ENCODE data around the gene GTF2H1.

GTF2H1 gene

DNA sequence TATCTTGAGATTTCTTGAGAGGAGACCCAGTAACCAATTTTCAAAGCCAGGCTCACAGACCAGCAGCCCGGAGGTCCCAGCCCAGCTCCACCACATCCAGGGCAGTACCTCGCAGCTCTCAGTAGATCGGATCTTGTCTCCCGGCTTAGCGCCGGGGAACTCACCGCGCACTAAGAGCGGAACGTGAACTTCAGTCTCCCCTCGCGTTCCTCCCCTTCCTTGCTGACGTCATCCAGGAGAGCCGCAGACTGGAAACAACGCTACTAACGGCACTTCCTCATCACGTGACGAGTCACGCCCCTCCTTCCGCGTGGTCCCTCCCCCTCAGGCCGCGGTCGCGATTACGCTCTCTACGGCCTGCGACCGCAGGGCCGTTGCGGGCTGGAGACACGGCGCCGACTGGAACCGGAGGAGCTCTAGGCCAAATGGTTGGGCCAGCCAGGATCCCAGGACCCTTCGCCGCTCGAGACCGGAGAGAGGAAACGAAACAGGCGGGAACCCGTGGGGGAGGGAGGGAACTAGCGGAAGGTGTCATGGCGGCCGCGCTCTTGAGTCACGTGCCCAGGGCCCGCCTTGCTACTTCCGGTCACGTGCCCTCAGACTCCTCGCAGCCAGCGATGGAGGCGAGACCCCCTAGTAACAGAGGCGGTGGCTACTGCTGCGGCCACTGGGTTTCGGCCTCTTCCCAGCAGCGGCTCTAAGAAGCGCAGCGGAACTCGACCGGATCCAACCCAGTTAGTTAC, at the start of gene GTF2H1, which contains the start of gene HPS5:
TSS of gene GTF2H1 (plus strand) at position 599 of the 743 bp plus-strand sequence. CDS start 10,508 bp downstream, outside the sequence.
TSS of gene HPS5 (minus strand) at position 172 of the 743 bp plus-strand sequence. CDS start 4,282 bp downstream, outside the sequence.
- DNase-seq = peak; percentile 93

DNA sequence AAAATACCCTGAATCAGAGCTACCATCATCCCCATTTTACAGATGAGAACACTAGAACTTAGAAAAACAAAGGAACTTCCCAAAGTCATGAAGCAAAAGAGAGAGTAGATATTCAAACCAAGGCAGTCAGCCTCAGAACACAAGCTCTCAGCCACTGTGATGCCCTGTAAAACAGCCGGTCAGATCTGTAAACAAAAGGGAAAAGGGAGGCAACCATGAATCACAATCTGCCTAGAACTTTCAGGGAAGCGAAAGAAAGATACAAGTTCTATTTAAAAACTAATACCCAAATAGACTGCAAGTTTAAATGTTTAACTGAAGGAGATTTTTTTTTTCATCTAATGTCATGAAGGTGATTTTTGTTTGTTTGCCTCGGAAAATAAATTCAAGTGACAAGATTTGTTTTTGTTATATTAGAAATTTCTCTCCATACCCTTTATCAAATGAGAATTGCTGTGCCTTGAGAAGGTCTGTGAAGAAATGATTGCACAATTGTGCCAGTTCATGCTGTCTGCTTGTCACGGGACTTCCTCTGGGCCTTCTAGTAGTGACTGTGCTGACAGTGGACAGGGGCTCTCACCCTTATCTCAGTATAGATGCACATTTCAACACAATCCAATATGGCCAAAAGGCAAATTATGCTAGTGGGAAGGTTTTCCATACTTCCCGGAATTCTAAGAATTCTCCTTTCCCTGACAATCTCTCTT, 44.6 kb upstream of the GTF2H1 start:
- no peak for DNase-seq

DNA sequence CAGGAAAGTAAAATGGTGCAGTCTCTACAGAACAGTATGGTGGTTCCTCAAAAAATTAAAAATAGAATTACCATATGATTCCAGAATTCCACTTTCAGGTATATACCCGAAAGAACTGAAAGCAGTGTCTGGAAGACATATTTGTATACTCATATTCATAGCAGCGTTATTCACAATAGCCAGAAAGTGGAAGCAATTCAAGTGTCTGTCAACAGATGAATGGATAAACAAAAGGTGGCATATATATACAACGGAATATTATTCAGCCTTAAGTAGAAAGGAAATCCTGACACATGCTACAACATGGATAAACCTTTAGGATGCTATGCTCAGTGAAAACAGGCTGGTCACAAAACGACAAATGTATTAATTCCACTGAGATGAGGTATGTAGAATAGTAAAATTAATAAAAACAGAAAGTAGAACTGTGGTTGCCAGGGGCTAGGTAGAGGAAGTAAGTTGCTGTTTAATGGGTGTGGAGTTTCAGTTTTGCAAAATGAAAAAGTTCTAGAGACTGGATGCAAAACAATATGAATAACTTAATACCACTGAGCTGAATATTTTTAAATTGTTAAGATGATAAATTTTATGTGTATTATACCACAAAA, 41.8 kb upstream of the GTF2H1 start:
- no peak for DNase-seq

DNA sequence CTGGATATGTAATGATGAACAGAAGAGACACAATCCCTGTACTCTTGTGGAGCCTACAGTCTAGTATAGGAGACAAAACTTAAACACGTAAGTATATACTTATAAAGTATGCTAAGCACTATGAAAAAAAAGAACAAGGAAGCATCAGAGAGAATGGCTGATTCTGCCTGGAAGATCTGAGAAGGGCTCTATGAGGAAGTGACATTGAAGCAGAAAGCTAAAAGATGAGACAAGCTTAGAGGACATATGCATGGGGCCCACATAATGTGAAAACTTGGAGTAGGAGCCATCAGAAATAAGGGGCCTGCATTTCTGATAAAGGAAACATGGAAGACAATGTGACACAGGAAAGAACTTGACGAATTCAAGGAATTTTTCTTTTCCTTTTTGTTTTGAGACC, 39.7 kb upstream of the GTF2H1 start:
- DNase-seq = no peak

DNA sequence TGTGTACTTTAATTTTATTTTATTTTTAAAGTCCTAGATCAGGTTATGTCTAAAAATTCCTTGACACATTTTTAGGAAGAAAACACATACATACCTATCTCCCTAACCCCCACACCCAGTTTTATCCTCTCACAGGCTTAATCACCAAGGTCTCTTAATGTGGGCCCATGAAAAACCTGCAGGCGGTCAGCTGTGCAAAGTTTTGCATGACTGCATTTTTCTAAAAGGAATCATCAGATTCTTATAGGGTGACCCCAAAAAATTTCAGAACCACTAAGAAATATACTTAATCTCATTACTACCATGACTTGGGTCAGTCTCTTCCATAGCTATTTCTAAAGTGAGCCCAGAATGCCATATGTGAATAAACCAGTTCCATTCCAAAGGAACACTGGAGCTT, 36.5 kb upstream of the GTF2H1 start:
- no peak for DNase-seq

DNA sequence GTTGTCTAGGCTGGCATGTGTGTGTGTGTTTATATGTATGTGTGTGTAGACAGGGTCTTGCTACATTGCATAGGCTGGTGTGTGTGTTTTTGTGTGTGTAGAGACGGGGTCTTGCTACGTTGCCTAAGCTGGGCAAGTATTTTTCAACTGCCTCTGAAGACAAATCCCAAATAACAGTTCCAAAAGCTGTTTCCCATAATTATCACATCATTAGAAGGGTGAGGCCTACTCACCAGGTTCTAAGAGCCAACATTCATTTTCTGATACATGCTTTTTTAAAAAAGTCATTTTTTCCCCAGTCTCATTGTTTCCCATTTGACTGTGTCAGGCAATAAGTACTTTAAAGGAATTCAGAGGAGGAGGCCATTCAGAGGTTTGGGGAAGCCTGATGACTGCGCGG, 33.5 kb upstream of the GTF2H1 start:
- DNase-seq = no peak

DNA sequence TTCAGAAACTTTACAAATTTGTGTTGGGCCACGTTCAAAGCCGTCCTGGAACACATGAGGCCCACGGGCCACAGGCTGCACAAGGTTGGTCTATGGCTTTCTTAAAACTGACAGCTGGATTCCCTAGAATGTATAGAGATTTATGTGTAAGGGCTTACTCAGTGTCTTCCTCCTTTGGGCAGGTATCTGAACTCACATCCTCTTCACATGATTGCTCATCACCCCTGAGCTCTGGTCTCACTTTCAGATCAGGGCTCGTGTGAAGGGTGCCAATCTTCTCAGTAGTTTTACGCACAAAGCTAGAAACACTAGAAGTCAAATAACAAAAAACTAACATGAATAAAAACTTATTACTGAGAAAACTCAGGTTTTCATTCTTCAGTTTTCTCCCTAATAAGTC, 27.5 kb upstream of the GTF2H1 start:
- DNase-seq = no peak

DNA sequence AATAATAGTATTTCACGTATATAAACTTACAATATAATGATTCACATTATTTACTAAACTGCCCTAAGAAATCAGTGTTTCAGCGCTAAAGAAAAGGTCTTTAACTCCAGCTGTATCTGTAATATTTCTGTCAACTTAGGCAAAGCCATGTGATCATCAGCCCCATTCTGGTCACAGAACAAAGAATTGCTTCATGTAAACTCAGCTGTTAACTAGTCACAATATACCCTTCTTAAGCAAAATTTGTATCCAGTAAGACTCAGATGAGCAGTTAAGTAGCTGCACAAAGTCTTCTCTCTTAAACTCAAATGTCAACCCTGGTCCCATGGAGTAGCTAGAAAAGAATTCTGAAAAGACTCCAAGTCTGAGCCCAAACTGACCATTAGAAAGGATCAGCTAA, 27.1 kb upstream of the GTF2H1 start:
- no peak for DNase-seq

DNA sequence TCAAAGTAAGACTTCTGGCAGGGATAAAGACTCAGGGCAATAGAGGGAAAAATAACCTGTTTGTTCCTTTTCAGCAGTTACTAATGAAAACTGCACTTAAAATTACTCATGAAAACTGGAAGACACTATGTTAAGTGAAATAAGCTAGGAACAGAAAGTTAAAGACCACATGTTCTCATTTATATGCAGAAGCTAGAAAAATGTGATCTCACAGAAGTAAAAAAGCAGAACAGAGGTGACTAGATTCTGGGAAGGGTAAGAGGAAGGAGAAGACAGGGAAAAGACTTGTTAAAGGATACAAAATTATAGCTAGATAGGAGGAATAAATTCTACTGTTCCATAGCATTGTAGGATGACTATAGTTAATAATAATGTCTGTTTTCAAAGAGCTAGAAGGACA, 22.6 kb upstream of the GTF2H1 start:
- no peak for DNase-seq

DNA sequence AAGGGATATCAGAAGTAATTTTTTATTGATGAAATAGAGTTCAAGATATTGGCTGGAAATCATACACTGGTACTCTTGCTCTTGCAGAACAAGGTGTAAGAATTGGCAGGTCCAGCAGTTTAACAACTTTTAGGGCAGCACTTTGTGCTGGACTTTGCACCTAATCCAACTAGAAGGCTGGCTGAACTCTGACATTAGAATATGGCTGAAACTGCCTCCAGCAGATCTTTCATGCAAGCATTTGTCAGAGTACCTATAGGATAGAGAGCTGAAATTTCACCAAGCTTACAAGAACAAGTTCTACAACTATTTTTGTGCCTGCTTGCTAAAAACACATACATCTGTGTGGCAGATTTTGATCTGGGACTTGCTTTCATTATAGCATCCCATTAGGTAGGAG, 17.6 kb upstream of the GTF2H1 start:
- DNase-seq = no peak

DNA sequence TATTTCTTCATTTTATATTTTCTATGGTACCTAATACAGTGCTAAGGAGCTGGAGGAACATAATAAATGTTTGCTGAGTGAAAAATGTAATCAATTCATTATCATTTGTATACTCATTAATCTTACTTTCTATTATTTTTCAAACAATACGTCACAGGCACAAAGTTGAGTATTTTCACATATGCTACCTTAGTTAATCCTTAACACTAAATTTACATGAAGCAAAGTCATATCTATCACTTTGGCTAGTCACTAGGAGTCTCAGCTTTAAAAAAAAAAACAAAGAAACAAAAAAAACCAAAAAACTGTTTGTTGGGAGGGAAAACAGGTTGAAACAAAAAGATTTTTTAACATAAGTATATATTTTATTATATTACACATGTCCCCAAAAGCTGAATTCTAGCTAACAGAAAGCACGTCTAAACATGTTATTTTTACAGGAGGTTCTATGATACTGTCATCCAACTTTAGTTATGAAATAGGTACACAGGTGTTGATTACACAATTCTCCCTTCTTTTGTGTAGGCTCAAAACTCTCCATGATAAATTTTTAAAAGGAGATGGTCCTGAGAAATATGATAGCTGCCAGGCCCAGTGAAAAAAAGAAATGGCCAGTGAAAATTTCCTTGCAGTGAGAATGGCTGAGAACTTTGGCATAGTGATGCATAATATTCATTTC, 14.8 kb upstream of the GTF2H1 start:
- DNase-seq = no peak

DNA sequence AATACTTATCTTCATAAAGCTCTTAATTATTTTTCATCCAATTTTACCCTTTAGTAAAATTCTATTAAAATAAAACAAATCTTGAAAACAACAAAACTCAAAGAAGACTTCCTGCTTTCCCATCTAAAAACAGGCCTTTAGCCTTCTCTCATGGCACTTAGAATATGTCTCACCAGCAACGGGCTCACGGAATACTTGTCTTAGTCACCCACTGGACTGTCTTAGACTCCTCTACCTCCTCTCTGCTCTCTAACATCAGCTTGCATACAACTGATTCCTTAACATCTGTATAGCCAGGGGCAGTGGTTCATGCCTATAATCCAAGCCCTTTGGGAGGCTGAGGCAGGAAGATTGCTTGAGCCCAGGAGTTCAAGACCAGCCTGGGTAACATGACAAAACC, 14.1 kb upstream of the GTF2H1 start:
- DNase-seq = no peak

DNA sequence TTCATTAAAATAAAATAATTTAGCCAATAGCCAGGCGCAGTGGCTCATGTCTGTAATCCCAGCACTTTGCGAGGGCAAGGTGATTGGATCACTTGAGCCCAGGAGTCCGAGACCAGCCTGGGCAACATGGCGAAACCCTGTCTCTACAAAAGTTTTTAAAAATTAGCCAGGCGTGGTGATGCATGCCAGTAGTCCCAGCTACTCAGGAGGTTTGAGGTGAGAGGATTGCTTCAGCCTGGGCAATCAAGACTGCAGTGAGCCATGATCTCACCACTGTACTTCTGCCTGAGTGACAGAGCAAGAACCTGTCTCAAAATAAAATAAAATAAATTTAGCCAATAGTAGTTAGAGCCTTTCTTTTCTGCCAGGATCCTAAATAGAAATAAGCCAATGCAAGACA, 12.7 kb upstream of the GTF2H1 start:
- DNase-seq = no peak

DNA sequence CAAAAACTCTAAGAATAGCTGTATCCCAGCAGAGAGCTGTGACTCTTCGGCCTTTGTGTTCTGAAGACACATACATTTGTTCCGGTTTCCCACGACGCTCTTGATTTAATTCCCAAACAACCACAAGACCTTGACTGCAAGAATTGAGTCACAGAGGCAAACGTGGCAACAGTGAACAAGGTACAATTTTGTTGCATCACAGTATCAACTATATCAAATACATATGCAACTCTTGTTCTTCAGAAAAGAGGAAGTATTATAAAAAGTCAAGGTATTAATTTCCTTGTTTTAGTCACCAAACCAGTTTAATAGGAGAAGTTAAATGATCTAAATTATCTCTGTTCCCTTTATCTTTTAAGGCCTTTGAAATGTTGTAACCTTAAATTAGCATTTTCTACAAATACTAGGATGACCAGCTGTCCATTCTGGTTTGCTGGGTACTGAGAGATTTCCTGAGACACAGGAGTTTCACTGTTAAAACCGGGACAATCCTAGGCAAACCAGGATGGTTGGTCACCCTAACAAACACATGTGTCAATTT, 11.5 kb upstream of the GTF2H1 start:
- no peak for DNase-seq

DNA sequence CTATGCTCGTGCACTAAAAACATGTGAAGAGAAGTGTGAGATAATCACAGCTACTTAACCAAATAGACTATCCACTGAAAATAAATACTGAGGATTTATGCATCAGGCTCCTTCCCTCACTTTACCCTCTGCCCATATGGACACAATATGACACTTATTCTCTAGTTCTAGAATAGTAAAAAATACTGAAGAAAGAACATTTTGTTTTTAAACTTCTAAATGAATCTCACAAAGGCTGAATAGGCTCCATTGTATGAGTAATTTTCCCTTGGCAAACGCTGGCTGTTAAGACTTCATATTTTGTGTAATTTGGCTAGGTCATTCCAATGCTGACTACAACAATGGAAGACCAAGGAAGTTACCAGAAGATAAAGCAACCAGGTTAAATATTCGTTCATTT, 10.4 kb upstream of the GTF2H1 start:
- no peak for DNase-seq

DNA sequence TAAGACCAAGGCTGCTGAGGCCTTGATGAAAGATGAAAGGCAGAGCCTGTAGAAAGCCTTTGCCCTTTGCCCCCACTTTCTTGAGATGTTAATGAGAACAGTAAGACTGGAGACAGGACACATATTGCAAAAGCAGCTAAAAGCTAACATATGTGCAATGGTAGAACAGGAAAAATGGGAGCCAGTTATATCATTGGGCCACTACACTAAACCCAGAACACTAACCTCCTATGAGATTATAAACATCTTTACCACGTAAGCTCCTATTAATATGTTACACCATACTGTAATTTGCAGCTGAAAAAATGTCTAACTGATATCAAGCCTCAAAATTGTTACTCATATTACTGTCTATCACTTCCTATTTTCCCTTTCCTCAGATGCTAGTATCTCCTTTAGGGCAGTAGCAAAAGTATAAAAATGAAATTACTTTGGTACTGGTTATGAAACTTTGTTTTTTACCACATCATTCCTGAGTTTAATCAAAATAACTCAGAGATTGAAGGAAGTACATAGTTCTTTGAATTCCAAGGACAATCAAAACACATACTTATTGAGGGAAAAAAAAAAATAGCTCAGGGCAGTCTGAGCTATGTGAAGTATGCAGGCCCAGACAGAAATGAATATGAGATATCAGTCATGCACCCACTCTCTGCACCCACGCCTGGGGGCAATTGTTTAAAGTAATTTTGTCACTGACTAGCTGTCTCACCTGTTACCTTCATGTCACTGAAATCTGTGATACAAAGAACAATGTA, 9.5 kb upstream of the GTF2H1 start:
- DNase-seq = no peak

DNA sequence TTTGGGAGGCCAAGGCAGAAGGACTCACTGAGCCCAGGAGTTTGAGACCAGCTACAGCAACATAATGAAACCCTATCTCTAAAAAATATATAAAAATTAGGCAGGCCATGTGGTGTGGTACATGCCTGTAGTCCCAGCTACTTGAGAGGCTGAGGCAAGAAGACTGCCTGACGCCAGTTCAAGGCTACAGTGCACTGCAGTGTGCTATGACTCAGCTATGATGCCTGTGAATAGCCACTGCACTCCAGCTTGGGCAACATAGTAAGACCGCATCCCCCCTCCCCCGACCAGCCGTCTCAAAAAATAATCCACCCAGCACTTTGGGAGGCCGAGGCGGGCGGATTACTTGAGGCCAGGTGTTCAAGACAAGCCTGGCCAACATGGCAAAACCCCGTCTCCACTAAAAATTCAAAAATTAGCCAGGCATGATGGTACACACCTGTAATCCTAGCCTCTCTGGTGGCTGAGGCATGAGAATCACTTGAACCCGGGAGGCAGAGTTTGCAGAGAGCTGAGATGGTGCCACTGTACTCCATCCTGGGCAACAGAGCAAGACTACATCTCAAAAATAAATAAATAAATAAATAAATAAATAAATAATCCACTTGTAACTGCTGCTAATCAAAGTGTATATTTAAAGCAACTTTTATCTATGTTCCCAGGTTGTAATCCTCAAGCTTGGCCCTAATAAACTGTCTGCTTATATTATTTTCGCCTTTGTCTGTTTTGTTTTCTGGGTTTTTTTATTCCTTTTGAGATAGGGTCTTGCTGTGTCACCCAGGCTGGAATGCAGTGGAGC, 8.2 kb upstream of the GTF2H1 start:
- DNase-seq = no peak

DNA sequence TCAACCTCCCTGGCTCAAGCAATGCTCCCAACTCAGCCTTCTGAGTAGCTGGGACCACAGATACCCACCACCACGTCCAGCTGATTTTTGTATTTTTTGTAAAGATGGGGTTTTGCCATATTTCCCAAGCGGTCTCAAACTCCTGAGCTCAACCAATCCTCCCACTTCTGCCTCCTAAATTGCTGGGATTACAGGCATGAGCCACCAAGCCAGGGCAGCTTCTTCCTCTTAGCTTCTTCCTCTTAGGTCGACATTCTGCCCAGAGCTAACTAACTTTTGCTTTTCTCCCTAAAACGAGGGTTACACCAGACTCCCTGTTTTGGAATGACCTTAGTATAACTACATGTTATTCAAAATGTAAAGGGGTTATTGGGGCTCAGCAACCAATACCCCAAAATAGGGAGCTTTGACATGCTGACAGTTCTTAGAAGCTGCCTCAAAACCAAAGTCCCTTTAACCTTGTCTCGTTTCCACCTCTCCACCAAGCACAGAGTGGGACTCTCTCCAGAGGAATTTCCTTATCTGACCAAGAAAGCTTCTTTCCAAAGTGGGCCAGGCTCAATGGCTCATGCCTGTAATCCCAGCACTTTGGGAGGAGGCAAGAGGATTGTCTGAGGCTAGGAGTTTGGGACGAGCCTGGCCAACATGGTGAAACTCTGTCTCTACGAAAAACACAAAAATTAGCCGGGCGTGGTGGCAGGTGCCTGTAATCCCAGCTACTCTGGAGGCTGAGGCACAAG, 7.4 kb upstream of the GTF2H1 start:
- DNase-seq = no peak

DNA sequence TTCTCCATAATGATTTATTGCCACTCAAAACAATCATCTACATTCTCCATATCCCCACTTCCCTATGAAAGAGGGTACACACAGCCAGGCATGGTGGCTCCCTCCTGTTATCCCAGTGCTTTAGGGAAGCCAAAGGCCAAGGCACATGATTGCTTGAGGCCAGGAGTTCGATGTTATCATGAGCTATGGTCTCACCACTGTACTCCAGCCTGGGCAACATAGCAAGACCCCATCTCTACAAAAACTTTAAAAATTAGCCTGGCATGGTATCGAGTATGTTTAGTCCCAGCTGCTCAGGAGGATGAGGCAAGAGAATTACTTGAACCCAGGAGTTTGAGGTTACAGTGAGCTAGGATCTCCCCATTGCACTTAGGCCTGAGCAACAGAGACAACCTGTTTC, 6.5 kb upstream of the GTF2H1 start:
- no peak for DNase-seq

DNA sequence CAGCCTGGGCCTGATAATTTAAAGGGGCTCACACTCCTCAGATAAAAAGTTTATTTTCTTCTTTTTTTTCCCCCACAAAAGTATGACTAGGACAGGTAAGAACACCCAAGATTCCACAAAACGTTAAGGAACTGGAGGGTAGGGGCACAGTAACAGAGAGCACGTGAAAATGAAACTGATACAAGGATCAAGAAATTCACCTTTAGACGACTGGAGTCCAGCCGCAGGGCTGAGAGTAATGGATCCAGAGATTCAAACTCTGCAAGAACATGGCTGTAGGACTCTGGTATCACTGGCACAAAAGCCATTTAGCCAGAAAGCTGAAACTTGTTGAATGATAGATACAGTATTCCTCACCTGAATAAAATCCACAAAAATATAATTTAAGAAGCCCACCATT, 4.8 kb upstream of the GTF2H1 start:
- DNase-seq = no peak

DNA sequence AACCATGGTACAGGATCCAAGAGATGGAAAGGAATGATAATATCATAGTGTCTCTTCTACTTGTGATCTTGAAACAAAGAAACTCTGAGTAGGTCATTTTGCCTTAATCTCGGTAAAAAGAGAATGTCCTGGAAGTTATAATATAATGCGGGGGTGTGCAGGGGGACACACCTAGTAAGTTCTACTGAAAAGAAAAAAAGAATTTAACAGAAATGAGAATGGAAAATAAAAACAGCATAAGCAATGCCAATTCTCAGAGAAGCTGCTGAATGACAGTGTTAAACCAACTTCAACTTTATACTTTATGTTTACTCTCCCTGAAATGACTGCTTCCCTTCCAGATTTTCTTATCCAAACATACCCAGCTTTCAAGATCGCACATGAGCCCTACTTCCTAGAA, 2.5 kb upstream of the GTF2H1 start:
- DNase-seq = no peak
